Natural killer cell (primary cell): Measurements from ENCODE around the gene TMEM14A. TPM values are rescaled to one million over a fixed set of nuclear protein-coding genes. Genes with fewer than 3 reads are reported as not detected.

Experiments used
- ATAC-seq, 3 donors: fragments of 150-1000 bp in 2 of 3; fragments of 200-7000 bp in 1 of 3; cut with Tn5 transposase; 1 replicate in 1 of 3; 2 replicates in 2 of 3; pipeline ENCODE4 v1.10.0; 2021; ENCODE audit warnings: mild to moderate bottlenecking in 2 of 3, moderate library complexity in 2 of 3
- DNase-seq, 2 donors: peaks; one replicate each; pipeline versions ENCODE4 v3.0.0 to v3.0.0-alpha.2; 2013 to 2021; ENCODE audit warnings: mixed read lengths in 1 of 2
- H3K27ac ChIP-seq: one replicate; pipeline ENCODE4 v1.5.1; 2013; ENCODE audit warnings: mild to moderate bottlenecking, low read length
- H3K27me3 ChIP-seq: one replicate; pipeline ENCODE4 v1.6.1; 2013; ENCODE audit warnings: low read length; ENCODE audit not compliant: control insufficient read depth, insufficient read depth
- H3K36me3 ChIP-seq: one replicate; pipeline ENCODE4 v1.6.1; 2013; ENCODE audit warnings: low read length; ENCODE audit not compliant: control insufficient read depth, insufficient read depth
- H3K4me1 ChIP-seq: one replicate; pipeline ENCODE4 v1.6.1; 2013; ENCODE audit warnings: low read length; ENCODE audit not compliant: control insufficient read depth, insufficient read depth
- H3K4me3 ChIP-seq: one replicate; pipeline ENCODE4 v1.5.1; 2013; ENCODE audit warnings: low read length
- H3K9me3 ChIP-seq: one replicate; pipeline ENCODE4 v1.6.1; 2013; ENCODE audit warnings: low read length; ENCODE audit not compliant: control insufficient read depth, insufficient read depth
- H3K27ac Mint-ChIP-seq, 2 donors: one replicate each; pipeline ENCODE4 v1.8.0; 2022; ENCODE audit warnings: mild to moderate bottlenecking in 2 of 2, mixed read lengths in 2 of 2, moderate library complexity in 1 of 2
- H3K27me3 Mint-ChIP-seq, 2 donors: one replicate each; pipeline ENCODE4 v1.8.0; 2022; ENCODE audit warnings: low read depth in 2 of 2, mixed read lengths in 2 of 2
- H3K36me3 Mint-ChIP-seq: one replicate; pipeline ENCODE4 v1.8.0; 2022; ENCODE audit warnings: mixed read lengths
- H3K4me1 Mint-ChIP-seq, 2 donors: one replicate each; pipeline ENCODE4 v1.8.0; 2022; ENCODE audit warnings: mixed read lengths in 2 of 2
- H3K4me3 Mint-ChIP-seq: one replicate; pipeline ENCODE4 v1.8.0; 2022; ENCODE audit warnings: mild to moderate bottlenecking, moderate library complexity, mixed read lengths
- H3K9me3 Mint-ChIP-seq, 2 donors: one replicate each; pipeline ENCODE4 v1.8.0; 2022; ENCODE audit warnings: mixed read lengths in 2 of 2
- WGBS: methylation state at CpG from one replicate; pipeline ENCODE4 v1.1.7; 2013; ENCODE audit warnings: missing lambda C conversion rate; ENCODE audit not compliant: insufficient coverage; 5-methylcytosine and 5-hydroxymethylcytosine counted together
- intact Hi-C: fragments of 100-400 bp; cut with micrococcal nuclease; formaldehyde crosslinking; loops from one replicate; pipeline ENCODE4 v1.14.2; 2022
- total RNA-seq, 4 donors: library from RNA; stranded (reverse); fragments of 120-200 nt in 1 of 4; gene quantifications; one replicate each; pipeline versions ENCODE4 v1.2.3 to v1.2.4, GENCODE V29; 2013 to 2022
- TF ChIP-seq, protein P1 (sequence below): fragments of 200-600 bp; IDR thresholded peaks from one replicate; pipeline ENCODE4 v1.8.0; 2022; ENCODE audit warnings: antibody characterized with exemption

The TMEM14A gene
- total RNA-seq, 3 donors from 2014 or later (not counting 1 experiment from before 2014, with no cell fraction given) = 4.8 to 5.6 (median 5.3) TPM

DNA sequence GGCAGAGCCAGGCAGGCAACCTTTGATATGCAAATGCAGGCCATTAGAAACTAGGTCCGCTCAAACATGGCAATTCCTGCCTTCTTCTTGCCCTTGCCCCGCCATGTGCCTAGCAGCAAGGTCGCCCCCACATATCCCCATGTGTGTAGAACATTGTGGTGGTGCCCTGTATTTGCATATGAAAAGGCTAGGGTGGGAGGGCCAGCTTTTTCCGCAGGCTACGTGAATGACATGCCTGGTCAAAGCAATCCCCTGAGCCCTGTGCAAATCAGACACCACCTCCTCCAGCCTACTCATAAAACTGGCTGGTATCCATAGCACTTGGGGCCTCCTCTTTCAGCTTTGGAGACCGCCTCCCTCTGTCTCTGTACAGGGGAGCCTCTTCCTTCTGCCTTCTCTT is 60.8 kb downstream of the TMEM14A start:
- Histone ChIP-seq H3K27me3 (no peaks in the 10 kb centered on the region), H3K4me1 (no peaks in the 10 kb centered on the region), H3K4me3 (no peak overlapping the region), H3K9me3 (no peaks in the 10 kb centered on the region), H3K27ac (no peak overlapping the region), H3K36me3 (no peaks in the 10 kb centered on the region)
- intact Hi-C loops = no loop called here
- TF ChIP-seq, protein P1, sequence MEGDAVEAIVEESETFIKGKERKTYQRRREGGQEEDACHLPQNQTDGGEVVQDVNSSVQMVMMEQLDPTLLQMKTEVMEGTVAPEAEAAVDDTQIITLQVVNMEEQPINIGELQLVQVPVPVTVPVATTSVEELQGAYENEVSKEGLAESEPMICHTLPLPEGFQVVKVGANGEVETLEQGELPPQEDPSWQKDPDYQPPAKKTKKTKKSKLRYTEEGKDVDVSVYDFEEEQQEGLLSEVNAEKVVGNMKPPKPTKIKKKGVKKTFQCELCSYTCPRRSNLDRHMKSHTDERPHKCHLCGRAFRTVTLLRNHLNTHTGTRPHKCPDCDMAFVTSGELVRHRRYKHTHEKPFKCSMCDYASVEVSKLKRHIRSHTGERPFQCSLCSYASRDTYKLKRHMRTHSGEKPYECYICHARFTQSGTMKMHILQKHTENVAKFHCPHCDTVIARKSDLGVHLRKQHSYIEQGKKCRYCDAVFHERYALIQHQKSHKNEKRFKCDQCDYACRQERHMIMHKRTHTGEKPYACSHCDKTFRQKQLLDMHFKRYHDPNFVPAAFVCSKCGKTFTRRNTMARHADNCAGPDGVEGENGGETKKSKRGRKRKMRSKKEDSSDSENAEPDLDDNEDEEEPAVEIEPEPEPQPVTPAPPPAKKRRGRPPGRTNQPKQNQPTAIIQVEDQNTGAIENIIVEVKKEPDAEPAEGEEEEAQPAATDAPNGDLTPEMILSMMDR = no peak
- ATAC-seq = no peak
- peaks cover 0 to 4% of the 10 kb centered on the region in 2 donors for H3K27me3 Mint-ChIP-seq
- no peak for DNase-seq
- no peaks in the 10 kb centered on the region for H3K9me3 Mint-ChIP-seq
- H3K4me3 Mint-ChIP-seq = no peak overlapping the region
- H3K4me1 Mint-ChIP-seq = no peaks in the 10 kb centered on the region
- 72% methylated on average over 6 of the region's 6 CpGs for WGBS
- no peak overlapping the region for H3K27ac Mint-ChIP-seq
- H3K36me3 Mint-ChIP-seq = no peaks in the 10 kb centered on the region

DNA sequence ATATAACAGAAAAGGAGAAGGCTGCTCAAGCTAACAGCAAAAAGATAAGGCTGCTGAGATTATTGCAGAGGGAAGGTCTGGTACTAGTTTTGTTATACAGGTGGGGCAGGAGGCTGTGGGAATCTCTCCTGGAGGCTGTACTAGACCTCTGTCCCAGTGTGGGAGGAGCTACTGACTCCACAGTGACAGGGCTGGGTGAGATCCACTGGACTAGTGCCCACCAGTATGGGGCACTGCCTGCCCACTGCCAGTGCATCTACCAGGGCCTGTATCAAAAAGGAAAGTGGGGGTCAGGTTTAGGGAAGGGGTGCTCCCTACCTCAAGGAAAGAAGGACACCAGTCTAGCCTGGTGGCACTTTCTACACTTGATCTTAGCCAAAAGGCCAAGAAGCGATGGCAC is 62.3 kb downstream of the TMEM14A start:
- Mint-ChIP-seq H3K4me3 (no peak overlapping the region), H3K9me3 (no peaks in the 10 kb centered on the region), H3K27ac (no peak overlapping the region), H3K27me3 (peaks cover 0 to 7% of the 10 kb centered on the region in 2 donors), H3K36me3 (no peaks in the 10 kb centered on the region), H3K4me1 (no peaks in the 10 kb centered on the region)
- TF ChIP-seq, protein P1 = no peak
- 84% methylated on average over 1 of the region's 1 CpG for WGBS
- intact Hi-C loops = no loop called here
- no peaks in the 10 kb centered on the region for H3K36me3 ChIP-seq
- H3K4me1 ChIP-seq = no peaks in the 10 kb centered on the region
- H3K27me3 ChIP-seq = no peaks in the 10 kb centered on the region
- no peak overlapping the region for H3K27ac ChIP-seq
- ATAC-seq (no peak), DNase-seq (no peak)
- no peaks in the 10 kb centered on the region for H3K9me3 ChIP-seq
- no peak overlapping the region for H3K4me3 ChIP-seq

DNA sequence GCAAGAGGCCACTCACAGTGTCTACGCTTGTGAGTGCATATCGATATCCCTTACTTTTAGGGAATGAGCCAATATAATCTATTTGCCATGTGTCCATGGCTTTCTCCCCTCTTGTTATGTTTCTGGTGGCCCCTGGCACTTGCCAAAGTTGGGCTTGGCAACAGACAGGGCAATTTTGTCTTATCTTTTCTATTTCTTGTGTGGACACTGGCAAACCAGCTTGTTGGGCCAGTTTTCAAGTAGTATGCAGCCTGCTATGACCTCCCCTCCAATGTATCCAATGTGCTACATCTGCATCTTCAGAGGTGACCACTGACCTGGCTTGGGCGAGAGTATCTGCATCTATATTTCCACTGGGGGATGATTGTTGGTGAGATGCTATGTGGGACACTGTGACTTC is 63.2 kb downstream of the TMEM14A start:
- Histone ChIP-seq H3K4me3 (no peak overlapping the region), H3K27me3 (no peaks in the 10 kb centered on the region), H3K9me3 (no peaks in the 10 kb centered on the region), H3K27ac (no peak overlapping the region), H3K4me1 (no peaks in the 10 kb centered on the region), H3K36me3 (no peaks in the 10 kb centered on the region)
- DNase-seq (no peak), ATAC-seq (no peak)
- Mint-ChIP-seq H3K4me3 (no peak overlapping the region), H3K9me3 (no peaks in the 10 kb centered on the region), H3K27ac (no peak overlapping the region), H3K36me3 (no peaks in the 10 kb centered on the region), H3K4me1 (no peaks in the 10 kb centered on the region), H3K27me3 (peaks cover 0 to 7% of the 10 kb centered on the region in 2 donors)
- intact Hi-C loops = no loop called here
- TF ChIP-seq, protein P1 = no peak
- 86% methylated on average over 3 of the region's 3 CpGs for WGBS

DNA sequence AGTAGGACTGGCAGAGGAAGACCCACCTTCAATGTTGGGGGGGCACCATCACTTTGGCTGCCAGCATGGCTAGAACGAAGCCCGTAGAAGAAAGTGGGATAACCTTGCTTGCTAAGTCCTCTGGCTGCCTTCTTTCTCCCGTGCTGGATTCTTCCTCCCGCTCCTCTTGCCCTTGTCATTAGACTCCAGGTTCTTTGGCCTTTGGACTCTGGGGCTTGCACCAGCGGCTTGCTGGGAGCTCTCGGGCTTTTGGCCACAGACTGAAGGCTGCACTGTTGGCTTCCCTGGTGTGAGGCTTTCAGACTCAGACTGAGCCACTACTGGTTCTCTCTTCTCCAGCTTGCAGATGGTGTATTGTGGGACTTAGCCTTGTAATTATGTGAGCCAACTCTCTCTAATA is 64.2 kb downstream of the TMEM14A start:
- Mint-ChIP-seq H3K27ac (no peak overlapping the region), H3K4me1 (no peaks in the 10 kb centered on the region), H3K36me3 (no peaks in the 10 kb centered on the region), H3K27me3 (peaks cover 0 to 7% of the 10 kb centered on the region in 2 donors), H3K4me3 (no peak overlapping the region), H3K9me3 (no peaks in the 10 kb centered on the region)
- 95% methylated on average over 6 of the region's 6 CpGs for WGBS
- ATAC-seq (no peak), DNase-seq (no peak)
- Histone ChIP-seq H3K27ac (no peak overlapping the region), H3K9me3 (no peaks in the 10 kb centered on the region), H3K4me3 (no peak overlapping the region), H3K4me1 (no peaks in the 10 kb centered on the region), H3K27me3 (no peaks in the 10 kb centered on the region), H3K36me3 (no peaks in the 10 kb centered on the region)
- intact Hi-C loops = no loop called here
- TF ChIP-seq, protein P1 = no peak
